ENCODE measurements around the gene EPN3.

GRCh38 chr17:50566886-50567285 is 34.4 kb downstream of the EPN3 start:
- TF ChIP-seq POLR2A (IDR thresholded peaks at IDR 0.05) (no peak), CTCF (IDR thresholded peaks at IDR 0.05) (no peak), POLR2AphosphoS5 (IDR thresholded peaks at IDR 0.05) (no peak)
